HEK293 (cell line): Measurements from ENCODE around the gene DIP2C.

ENCODE experiments used
- CTCF ChIP-seq: fragments of 450-650 bp; formaldehyde crosslinking; IDR thresholded peaks from 2 replicates; pipeline ENCODE4 v1.5.1; 2016; ENCODE audit warnings: missing biosample characterization, missing genetic modification characterization
- ZNF10 ChIP-seq: fragments of 450-650 bp; formaldehyde crosslinking; IDR thresholded peaks from 2 replicates; pipeline ENCODE4 v1.5.1; 2017; ENCODE audit warnings: missing biosample characterization, missing genetic modification characterization
- ZNF776 ChIP-seq: fragments of 450-650 bp; formaldehyde crosslinking; IDR thresholded peaks from 2 replicates; pipeline ENCODE4 v1.5.0; 2017; ENCODE audit warnings: missing biosample characterization, missing genetic modification characterization, borderline replicate concordance

GRCh38 chr10:513393-513792 is 176.1 kb downstream of the DIP2C start:
- no peak for TF ChIP-seq CTCF
- no peak for TF ChIP-seq ZNF776 (tag by site-specific recombination)
- no peak for TF ChIP-seq ZNF10 (tag by site-specific recombination)
